Measurements from ENCODE around the gene SLC22A31.
"Not testable (repeated sequence)": the region's sequence is repeated elsewhere in the genome, so short reads cannot be mapped to it uniquely, and the experiment has no call there.

Gene SLC22A31

DNA sequence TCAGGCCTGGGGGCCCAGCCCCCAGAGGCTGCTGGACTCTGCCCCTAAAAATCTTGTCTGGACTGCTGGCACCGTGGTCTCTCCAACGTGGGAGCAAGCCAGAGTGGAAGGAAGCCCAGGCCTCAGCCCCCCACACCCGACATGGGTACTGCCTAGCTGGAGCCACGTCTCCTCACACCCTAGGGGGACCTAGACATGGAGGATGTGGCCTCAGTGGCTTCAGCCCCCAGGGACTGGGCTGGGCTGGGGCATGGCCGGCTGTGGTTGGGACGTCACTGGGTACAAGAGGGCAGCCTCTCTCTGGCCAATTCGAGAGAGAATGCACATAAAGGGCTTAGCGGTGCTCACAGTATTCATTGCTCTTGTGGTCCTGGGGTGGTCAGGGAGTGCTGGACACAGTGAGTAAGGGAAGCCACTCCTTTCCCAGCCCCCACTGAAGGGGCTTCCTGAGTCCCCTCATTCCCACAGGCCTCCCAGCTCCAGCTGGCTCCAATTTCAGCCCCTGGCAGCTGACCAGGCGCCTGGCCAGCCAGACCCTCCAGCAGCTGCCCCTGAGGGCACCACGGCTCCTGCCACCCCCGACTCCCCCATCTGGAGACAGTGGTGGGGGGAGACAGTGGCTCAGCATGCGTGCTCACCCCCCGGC, 27.7 kb downstream of the SLC22A31 start:
- Mint-ChIP-seq H3K4me3 (no peak overlapping the region), H3K4me1 (peaks cover 8% of the 10 kb centered on the region), H3K27me3 (peaks cover 10% of the 10 kb centered on the region), H3K27ac (no peak overlapping the region), H3K9me3 (no peaks in the 10 kb centered on the region), H3K36me3 (no peaks in the 10 kb centered on the region)
- DNase-seq (ENCODE audit: low spot score in 2 of 2): peak in 1 of 2 donors; percentile 18
- no peak for ATAC-seq (ENCODE audit: low read depth)

- Mint-ChIP-seq H3K9me3 (no peaks in the 10 kb centered on the region), H3K36me3 (no peaks in the 10 kb centered on the region), H3K4me1 (peaks cover 11% of the 10 kb centered on the region), H3K27me3 (peaks cover 10% of the 10 kb centered on the region), H3K4me3 (no peak overlapping the region), H3K27ac (no peak overlapping the region)
- no peak for DNase-seq (ENCODE audit: low spot score in 2 of 2)
- no peak for ATAC-seq (ENCODE audit: low read depth)
Measured at GRCh38 chr16:89172171-89172527, 28.2 kb downstream of the SLC22A31 start.

- no peak within 1 kb of the TSS for H3K27ac Mint-ChIP-seq
- no peaks in the 10 kb centered on the region for H3K9me3 Mint-ChIP-seq
- peak within 1 kb of the TSS; percentile 69 for H3K4me3 Mint-ChIP-seq
- no peaks in the 10 kb centered on the region for H3K36me3 Mint-ChIP-seq
- DNase-seq (ENCODE audit: low spot score in 2 of 2): peak; percentile 84 to 91
- ATAC-seq (ENCODE audit: low read depth): peak; percentile 89
- H3K27me3 Mint-ChIP-seq: peaks cover 9% of the 10 kb centered on the region
- H3K4me1 Mint-ChIP-seq: peaks cover 13% of the 10 kb centered on the region
Measured at GRCh38 chr16:89171216-89172170, 28.8 kb downstream of the SLC22A31 start, which contains the start of gene CDH15. TSS of gene CDH15 (plus strand) at chr16:89171748. CDS start at chr16:89171832, 84 bp downstream.

DNA sequence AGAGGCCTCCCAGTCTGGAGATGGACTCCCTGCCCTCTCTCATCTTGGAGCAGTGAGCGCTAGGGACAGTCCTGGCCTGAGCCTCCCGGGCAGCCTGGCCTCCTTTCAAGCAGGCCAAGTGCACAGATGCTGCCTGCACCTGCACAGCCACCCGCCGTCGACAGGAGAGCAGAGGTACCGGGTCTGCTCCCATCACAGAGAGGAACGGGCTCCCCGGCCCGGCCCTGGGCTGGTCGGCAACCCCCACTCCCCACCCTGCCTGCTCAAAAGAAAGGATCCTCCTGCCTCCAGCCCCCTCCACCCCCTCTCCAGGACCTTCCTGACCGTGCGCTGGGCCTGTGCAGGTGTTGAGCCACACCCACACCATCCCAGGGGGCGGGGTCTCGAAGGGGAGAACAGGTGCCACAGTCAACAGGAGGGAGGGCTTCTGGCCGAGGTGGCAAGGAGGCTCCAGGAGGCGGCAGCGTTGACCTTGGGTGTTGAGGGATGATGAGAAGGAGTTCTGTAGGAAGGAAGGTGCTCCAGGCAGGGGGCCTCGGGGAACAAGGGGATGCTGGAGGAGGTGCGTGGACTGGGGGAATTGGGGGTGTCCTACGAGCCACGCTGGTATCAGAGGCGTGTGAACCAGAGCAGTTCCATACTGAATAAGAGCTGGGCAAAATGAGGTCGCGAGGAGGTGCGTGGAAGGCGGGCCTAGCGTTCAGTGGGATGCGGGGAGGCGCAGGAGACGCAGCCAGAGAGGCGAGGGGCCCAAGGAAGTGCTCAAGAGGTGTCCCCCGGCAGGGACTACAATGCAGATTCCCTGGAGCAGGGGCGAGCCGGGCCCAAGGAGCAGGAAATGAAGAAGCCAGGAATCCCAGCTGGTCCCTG, 29.8 kb downstream of the SLC22A31 start:
- Mint-ChIP-seq H3K36me3 (no peaks in the 10 kb centered on the region), H3K27ac (no peak overlapping the region), H3K9me3 (no peaks in the 10 kb centered on the region), H3K4me3 (peak overlapping the region; percentile 69), H3K4me1 (peaks cover 18% of the 10 kb centered on the region), H3K27me3 (peaks cover 13% of the 10 kb centered on the region)
- ATAC-seq (ENCODE audit: low read depth) (no peak), DNase-seq (ENCODE audit: low spot score in 2 of 2) (peak in 1 of 2 donors; percentile 34)

GRCh38 chr16:89169778-89170177, 30.6 kb downstream of the SLC22A31 start:
- Mint-ChIP-seq H3K27me3 (peaks cover 14% of the 10 kb centered on the region), H3K4me1 (peaks cover 20% of the 10 kb centered on the region), H3K4me3 (no peak overlapping the region)

DNA sequence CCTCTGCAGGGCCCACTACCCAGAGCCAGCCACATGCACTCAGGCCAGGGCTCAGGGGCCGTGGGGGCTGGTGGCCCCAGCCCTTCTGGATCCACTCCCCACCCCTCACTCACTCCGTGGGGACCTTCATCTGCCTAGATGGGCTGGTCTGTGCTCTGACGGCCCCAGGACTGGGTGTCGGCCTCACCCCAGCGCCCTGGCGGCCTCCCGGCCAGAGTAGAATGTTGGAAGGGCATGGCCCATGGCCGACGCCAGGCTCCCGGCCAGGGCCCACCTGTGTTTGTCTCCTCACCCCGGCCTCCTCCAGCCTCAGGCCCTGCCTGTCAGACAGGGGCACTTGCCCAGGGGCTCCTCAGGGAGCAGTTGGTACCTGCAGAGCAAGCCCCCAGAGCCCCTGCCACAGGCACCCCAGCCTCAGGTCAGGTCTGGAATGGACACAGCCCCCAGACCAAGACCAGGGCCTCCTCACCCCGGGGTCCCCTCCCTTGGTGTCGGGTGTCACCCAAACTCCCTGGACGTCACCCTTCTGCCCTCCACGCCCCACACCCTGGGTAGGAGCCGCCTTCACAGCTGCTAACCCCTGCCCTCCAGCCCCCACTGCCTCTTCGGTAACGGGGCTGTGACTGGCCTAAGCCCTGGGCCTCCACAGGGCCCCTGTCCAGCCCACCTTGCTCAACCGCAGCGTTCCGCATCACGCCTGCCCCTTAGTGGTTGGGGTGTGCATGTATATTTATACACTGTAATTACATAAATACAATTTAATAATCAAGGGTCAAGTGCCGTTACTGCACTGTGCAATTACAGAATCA, 31.8 kb downstream of the SLC22A31 start:
- no peaks in the 10 kb centered on the region for H3K36me3 Mint-ChIP-seq
- H3K27me3 Mint-ChIP-seq: peaks cover 14% of the 10 kb centered on the region
- H3K4me1 Mint-ChIP-seq: peaks cover 20% of the 10 kb centered on the region
- DNase-seq (ENCODE audit: low spot score in 2 of 2): peak in 1 of 2 donors; percentile 31
- H3K4me3 Mint-ChIP-seq: no peak overlapping the region
- no peak overlapping the region for H3K27ac Mint-ChIP-seq
- no peaks in the 10 kb centered on the region for H3K9me3 Mint-ChIP-seq
- no peak for ATAC-seq (ENCODE audit: low read depth)

More at GRCh38 chr16:89169778-89170177, 30.6 kb downstream of the SLC22A31 start:
- no peak overlapping the region for H3K27ac Mint-ChIP-seq
- no peaks in the 10 kb centered on the region for H3K9me3 Mint-ChIP-seq
- DNase-seq (ENCODE audit: low spot score in 2 of 2): peak in 1 of 2 donors; percentile 15
- no peaks in the 10 kb centered on the region for H3K36me3 Mint-ChIP-seq
- no peak for ATAC-seq (ENCODE audit: low read depth)

- peaks cover 20% of the 10 kb centered on the region for H3K4me1 Mint-ChIP-seq
- peak; percentile 44 for ATAC-seq (ENCODE audit: low read depth)
- H3K36me3 Mint-ChIP-seq: no peaks in the 10 kb centered on the region
- H3K4me3 Mint-ChIP-seq: no peak overlapping the region
- H3K27ac Mint-ChIP-seq: no peak overlapping the region
- DNase-seq (ENCODE audit: low spot score in 2 of 2): peak; percentile 93 to 98
- H3K9me3 Mint-ChIP-seq: no peaks in the 10 kb centered on the region
- peaks cover 14% of the 10 kb centered on the region for H3K27me3 Mint-ChIP-seq
Measured at GRCh38 chr16:89167425-89167941, 32.9 kb downstream of the SLC22A31 start.

GRCh38 chr16:89166696-89167424, 33.5 kb downstream of the SLC22A31 start:
- no peak overlapping the region for H3K27ac Mint-ChIP-seq

DNA sequence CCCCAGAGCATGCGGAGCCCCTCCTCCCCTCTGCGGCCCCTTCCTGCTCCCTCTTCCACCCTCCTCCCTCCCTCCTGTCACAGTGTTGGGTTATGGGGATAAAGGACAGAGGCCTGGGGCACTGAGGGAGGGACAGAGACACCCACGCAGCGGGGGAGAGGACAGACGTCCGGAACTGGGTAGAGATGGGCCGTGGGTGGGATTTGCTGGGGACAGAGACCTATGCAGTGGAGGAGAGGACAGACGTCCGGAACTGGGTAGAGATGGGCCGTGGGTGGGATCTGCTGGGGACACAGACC, 34.7 kb downstream of the SLC22A31 start:
- peak overlapping the region; percentile 19 for H3K4me3 Mint-ChIP-seq
- ATAC-seq (ENCODE audit: low read depth); DNase-seq (ENCODE audit: low spot score in 2 of 2); H3K9me3 Mint-ChIP-seq; H3K36me3 Mint-ChIP-seq; H3K27ac Mint-ChIP-seq: not testable (repeated sequence)
- H3K27me3 Mint-ChIP-seq: peaks cover 18% of the 10 kb centered on the region
- peaks cover 24% of the 10 kb centered on the region for H3K4me1 Mint-ChIP-seq

More at GRCh38 chr16:89166696-89167424, 33.5 kb downstream of the SLC22A31 start:
- Mint-ChIP-seq H3K36me3 (no peaks in the 10 kb centered on the region), H3K4me3 (no peak overlapping the region), H3K27me3 (peaks cover 19% of the 10 kb centered on the region), H3K4me1 (peaks cover 25% of the 10 kb centered on the region), H3K9me3 (no peaks in the 10 kb centered on the region)
- DNase-seq (ENCODE audit: low spot score in 2 of 2) (peak in 1 of 2 donors; percentile 16), ATAC-seq (ENCODE audit: low read depth) (no peak)

DNA sequence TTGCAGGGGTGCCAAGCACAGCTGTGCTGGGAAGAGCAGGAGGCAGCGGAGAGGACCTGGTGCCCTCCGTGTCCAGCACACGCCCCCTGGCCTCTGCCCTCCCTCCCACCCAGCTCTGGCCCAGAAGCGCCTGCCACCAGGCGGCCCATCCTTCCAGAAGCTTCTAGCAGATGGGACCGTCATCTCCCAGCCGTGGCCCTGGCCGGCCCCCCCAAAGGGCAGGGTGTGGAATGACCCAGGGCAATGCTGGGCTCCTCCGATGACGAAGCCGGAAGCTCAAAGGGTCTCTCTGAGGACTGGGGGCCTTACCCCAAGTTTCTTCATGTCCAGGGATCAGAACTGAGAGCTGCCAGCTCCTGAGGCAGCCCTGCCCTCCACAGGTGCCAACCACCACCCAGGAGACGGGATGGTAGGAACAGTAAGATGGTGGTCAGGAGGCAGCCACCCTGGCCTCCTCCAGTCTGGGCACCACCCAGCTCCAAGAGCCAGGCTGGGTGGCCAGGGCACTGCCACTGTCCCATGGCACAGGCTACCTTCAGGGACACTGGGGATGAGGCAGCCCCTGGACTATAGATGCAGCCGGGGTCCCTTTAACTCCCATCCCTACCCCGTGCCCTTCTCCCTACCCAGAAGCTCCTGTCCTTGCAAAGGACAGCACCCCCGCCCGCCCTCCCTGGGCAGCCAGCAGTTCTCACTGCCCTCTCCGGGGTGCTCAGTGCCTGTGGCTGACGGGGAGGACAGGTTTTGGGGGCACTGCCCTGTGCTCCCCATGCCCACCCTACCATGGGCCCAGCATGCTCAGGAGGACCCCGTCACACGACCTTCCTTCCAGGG, 35.3 kb downstream of the SLC22A31 start:
- ATAC-seq (ENCODE audit: low read depth): no peak

DNA sequence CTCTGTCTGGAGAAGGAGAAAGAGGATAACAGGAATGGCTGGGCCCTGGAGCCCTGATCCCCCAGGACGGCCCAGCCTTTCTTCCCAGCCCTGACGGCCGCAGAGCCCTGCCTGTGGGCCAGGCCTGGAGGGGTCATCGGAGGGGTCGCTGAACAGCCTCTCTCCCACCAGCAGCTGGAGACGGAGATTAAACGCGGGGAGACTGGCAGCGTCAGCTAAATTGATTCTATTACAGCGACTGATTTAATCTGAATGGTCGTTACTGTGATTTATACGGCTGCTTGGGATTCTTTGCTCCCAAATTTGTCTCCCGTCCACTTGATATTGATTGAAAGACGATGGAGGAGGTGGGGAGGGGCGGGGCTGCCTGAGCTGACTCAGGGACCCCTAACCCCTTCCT, 35.9 kb downstream of the SLC22A31 start:
- H3K27me3 Mint-ChIP-seq: peaks cover 16% of the 10 kb centered on the region
- H3K9me3 Mint-ChIP-seq: no peaks in the 10 kb centered on the region
- no peak overlapping the region for H3K4me3 Mint-ChIP-seq
- peaks cover 19% of the 10 kb centered on the region for H3K4me1 Mint-ChIP-seq
- DNase-seq (ENCODE audit: low spot score in 2 of 2) (no peak), ATAC-seq (ENCODE audit: low read depth) (no peak)
- no peak overlapping the region for H3K27ac Mint-ChIP-seq
- H3K36me3 Mint-ChIP-seq: no peaks in the 10 kb centered on the region

More for the DNA sequence above, 35.3 kb downstream of the SLC22A31 start:
- Mint-ChIP-seq H3K27ac (no peak overlapping the region), H3K4me3 (peak overlapping the region; percentile 19), H3K4me1 (peaks cover 19% of the 10 kb centered on the region), H3K36me3 (no peaks in the 10 kb centered on the region), H3K27me3 (peaks cover 16% of the 10 kb centered on the region), H3K9me3 (no peaks in the 10 kb centered on the region)
- DNase-seq (ENCODE audit: low spot score in 2 of 2): no peak

DNA sequence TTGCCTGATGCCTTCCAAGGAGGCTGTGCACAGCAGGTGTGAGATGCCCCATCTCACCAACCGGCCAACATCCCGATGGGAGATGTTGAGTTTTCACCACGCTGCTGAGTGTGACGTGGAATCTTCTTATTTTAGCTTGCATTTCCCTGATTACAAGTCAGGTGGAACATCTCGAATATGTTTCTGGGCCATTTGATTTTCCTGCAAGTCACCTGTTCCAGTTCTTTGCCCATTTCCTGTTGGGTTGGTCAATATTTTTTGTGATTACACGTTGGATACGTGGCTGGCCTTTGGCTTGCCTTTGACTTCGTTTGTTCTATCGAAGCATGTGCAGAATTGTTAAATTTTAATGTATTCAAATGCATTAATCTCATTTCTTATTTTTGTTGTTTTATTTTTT, 37.0 kb downstream of the SLC22A31 start:
- ATAC-seq (ENCODE audit: low read depth) (no peak), DNase-seq (ENCODE audit: low spot score in 2 of 2) (no peak)
- H3K4me3 Mint-ChIP-seq: no peak overlapping the region
- no peaks in the 10 kb centered on the region for H3K9me3 Mint-ChIP-seq
- no peaks in the 10 kb centered on the region for H3K36me3 Mint-ChIP-seq
- H3K27ac Mint-ChIP-seq: no peak overlapping the region
- peaks cover 13% of the 10 kb centered on the region for H3K27me3 Mint-ChIP-seq
- peaks cover 21% of the 10 kb centered on the region for H3K4me1 Mint-ChIP-seq

Measured in memory B cell (primary cell).